SK-N-SH (cell line): ENCODE data around the gene NHERF2. TPM values are rescaled to one million over a fixed set of nuclear protein-coding genes. Genes with fewer than 3 reads are reported as not detected.

Experiments used
- CTCF ChIA-PET: fragments of 300-600, 350-600 bp; formaldehyde crosslinking; extraction: SDS; loops from one replicate; lab custom pipeline; 2021; lab: Yijun Ruan, JAX
- POLR2A ChIA-PET: fragments of 350-600 bp; sonication (Branson Sonifier 250); formaldehyde crosslinking; extraction: SDS; loops from one replicate; lab custom pipeline; 2020; ENCODE audit warnings: antibody characterized with exemption, inconsistent platforms; lab: Yijun Ruan, JAX
- DNase-seq: peaks from one replicate; pipeline ENCODE4 v3.0.0; 2012
- H2AFZ ChIP-seq: fragments of 200-600 bp; sonication (generic); 2 replicates; pipeline ENCODE4 v1.8.1; 2016; ENCODE audit warnings: antibody characterized with exemption, mild to moderate bottlenecking, low read depth
- H3F3A ChIP-seq: fragments of 200-600 bp; sonication (generic); replicated peaks from 2 replicates; pipeline ENCODE3; 2016; ENCODE audit warnings: antibody characterized with exemption, mild to moderate bottlenecking; ENCODE audit not compliant: insufficient read depth
- H3K27ac ChIP-seq, 2 experiments: fragments of 200-500 bp in 1 of 2; fragments of 200-600 bp in 1 of 2; sonication (Bioruptor generic) in 1 of 2; sonication (generic), shearing (Covaris generic) in 1 of 2; 2 replicates each; pipeline versions ENCODE4 v1.5.1 to v1.6.1; 2014 to 2016; ENCODE audit warnings: low read depth in 2 of 2, inconsistent platforms in 1 of 2, low read length in 1 of 2, mild to moderate bottlenecking in 1 of 2, mixed read lengths in 1 of 2
- H3K27me3 ChIP-seq: fragments of 200-600 bp; sonication (generic), shearing (Covaris generic); 2 replicates; pipeline ENCODE4 v1.6.1; 2016; ENCODE audit warnings: mixed run types; ENCODE audit not compliant: insufficient read depth
- H3K36me3 ChIP-seq, 2 experiments: fragments of 200-500 bp in 1 of 2; fragments of 200-600 bp in 1 of 2; sonication (Bioruptor generic) in 1 of 2; sonication (generic) in 1 of 2; replicated peaks in 1 of 2; 2 replicates each; pipeline versions ENCODE3 to v1.5.1; 2014 to 2016; ENCODE audit warnings: low read length in 1 of 2, mild to moderate bottlenecking in 1 of 2; ENCODE audit not compliant: insufficient read depth in 2 of 2, control insufficient read depth in 1 of 2
- H3K4me1 ChIP-seq, 2 experiments: fragments of 200-500 bp in 1 of 2; fragments of 200-600 bp in 1 of 2; sonication (Bioruptor generic) in 1 of 2; sonication (generic), shearing (Covaris generic) in 1 of 2; 2 replicates each; pipeline versions ENCODE4 v1.5.1 to v1.6.1; 2014 to 2016; ENCODE audit warnings: low read depth in 1 of 2, low read length in 1 of 2, mixed run types in 1 of 2; ENCODE audit not compliant: insufficient read depth in 2 of 2, control insufficient read depth in 1 of 2
- H3K4me2 ChIP-seq: fragments of 200-600 bp; sonication (generic), shearing (Covaris generic); 2 replicates; pipeline ENCODE4 v1.6.1; 2017; ENCODE audit warnings: mixed run types
- H3K4me3 ChIP-seq, 2 experiments: fragments of 200-500 bp in 1 of 2; fragments of 200-600 bp in 1 of 2; sonication (Bioruptor generic) in 1 of 2; sonication (generic), shearing (Covaris generic) in 1 of 2; 2 replicates each; pipeline versions ENCODE4 v1.5.1 to v1.8.1; 2014 to 2016; ENCODE audit warnings: low read depth in 2 of 2, inconsistent platforms in 1 of 2, low read length in 1 of 2, mild to moderate bottlenecking in 1 of 2, mixed read lengths in 1 of 2, moderate library complexity in 1 of 2
- H3K79me2 ChIP-seq: fragments of 200-600 bp; sonication (generic); 2 replicates; pipeline ENCODE4 v1.8.1; 2017; ENCODE audit warnings: mild to moderate bottlenecking; ENCODE audit not compliant: insufficient read depth
- H3K9ac ChIP-seq: fragments of 200-600 bp; sonication (generic); 2 replicates; pipeline ENCODE4 v1.6.1; 2017; ENCODE audit warnings: mixed run types
- H3K9me2 ChIP-seq: fragments of 200-600 bp; sonication (generic); 2 replicates; pipeline ENCODE4 v1.6.1; 2017; ENCODE audit warnings: mixed run types
- H3K9me3 ChIP-seq: fragments of 200-600 bp; sonication (generic); 2 replicates; pipeline ENCODE4 v1.6.1; 2017; ENCODE audit warnings: mixed run types, mild to moderate bottlenecking, moderate library complexity
- H4K20me1 ChIP-seq: fragments of 200-600 bp; sonication (generic); 2 replicates; pipeline ENCODE4 v1.6.1; 2017; ENCODE audit warnings: mild to moderate bottlenecking, mixed run types; ENCODE audit not compliant: insufficient read depth
- CHD2 ChIP-seq: fragments of 150-350 bp; IDR thresholded peaks from 2 replicates; pipeline ENCODE4 v1.6.1; 2018; ENCODE audit warnings: low read length; ENCODE audit not compliant: partially characterized antibody
- ELF1 ChIP-seq: IDR thresholded peaks from 2 replicates; pipeline ENCODE4 v1.4.0; 2012
- EP300 ChIP-seq, 2 experiments: IDR thresholded peaks; 2 replicates each; pipeline versions ENCODE4 v1.4.0 to v1.6.1; 2012; ENCODE audit warnings: borderline replicate concordance in 1 of 2, low read depth in 1 of 2, low read length in 1 of 2
- FOXM1 ChIP-seq: IDR thresholded peaks from 2 replicates; pipeline ENCODE4 v1.4.0; 2012; ENCODE audit warnings: low read depth, mild to moderate bottlenecking
- GATA2 ChIP-seq: sonication (generic); formaldehyde crosslinking; IDR thresholded peaks from 2 replicates; pipeline ENCODE4 v1.5.0; 2020; ENCODE audit warnings: mild to moderate bottlenecking, missing genetic modification reagents
- NFIC ChIP-seq: IDR thresholded peaks from 2 replicates; pipeline ENCODE4 v1.4.0; 2012; ENCODE audit warnings: borderline replicate concordance
- NRF1 ChIP-seq: IDR thresholded peaks from 2 replicates; pipeline ENCODE4 v1.6.1; 2012; ENCODE audit warnings: low read depth, mild to moderate bottlenecking, low read length
- RFX5 ChIP-seq: IDR thresholded peaks from 2 replicates; pipeline ENCODE4 v1.6.1; 2012; ENCODE audit warnings: mild to moderate bottlenecking, improper control_type of control experiment, low read length
- RXRA ChIP-seq: IDR thresholded peaks from 2 replicates; pipeline ENCODE4 v1.4.0; 2012; ENCODE audit warnings: low read depth, mild to moderate bottlenecking, borderline replicate concordance
- SIN3A ChIP-seq: IDR thresholded peaks from 2 replicates; pipeline ENCODE4 v1.6.1; 2012; ENCODE audit warnings: low read depth, mild to moderate bottlenecking, low read length, moderate library complexity, borderline replicate concordance
- TAF1 ChIP-seq: IDR thresholded peaks from 2 replicates; pipeline ENCODE4 v1.6.1; 2012; ENCODE audit warnings: low read depth, mild to moderate bottlenecking, low read length, moderate library complexity, borderline replicate concordance
- TEAD4 ChIP-seq: IDR thresholded peaks from 2 replicates; pipeline ENCODE4 v1.4.0; 2012; ENCODE audit warnings: mild to moderate bottlenecking, borderline replicate concordance; ENCODE audit not compliant: insufficient read depth
- YY1 ChIP-seq: IDR thresholded peaks from 2 replicates; pipeline ENCODE4 v1.4.0; 2012; ENCODE audit warnings: low read depth, mild to moderate bottlenecking
- WGBS: methylation state at CpG from one replicate; pipeline ENCODE4 v1.1.6; 2017; ENCODE audit warnings: low lambda C conversion rate; 5-methylcytosine and 5-hydroxymethylcytosine counted together
- polyA plus RNA-seq, 3 experiments: library from polyadenylated mRNA; depleted of rRNA; stranded (reverse); fragments of >200 nt; gene quantifications; 2 replicates each; pipeline ENCODE4 v1.2.3, GENCODE V29; 2012
- TF ChIP-seq, protein P1 (sequence below): IDR thresholded peaks from 2 replicates; pipeline ENCODE4 v1.6.1; 2012; ENCODE audit warnings: mild to moderate bottlenecking, low read depth, low read length, moderate library complexity
- TF ChIP-seq, protein P2 (sequence below): IDR thresholded peaks from 2 replicates; pipeline ENCODE4 v1.4.0; 2012; ENCODE audit warnings: low read depth
- TF ChIP-seq, protein P3 (sequence below): fragments of 200-600 bp; sonication (generic); IDR thresholded peaks from 2 replicates; pipeline ENCODE4 v1.6.1; 2017; ENCODE audit warnings: antibody characterized with exemption, mild to moderate bottlenecking, moderate library complexity
- TF ChIP-seq, protein P4 (sequence below): IDR thresholded peaks from 2 replicates; pipeline ENCODE4 v1.4.0; 2012; ENCODE audit warnings: low read depth, borderline replicate concordance

The NHERF2 gene
- polyA plus RNA-seq, 1 of the 3 experiments (the other 2 are of a cell fraction), result 53.8 TPM

DNA sequence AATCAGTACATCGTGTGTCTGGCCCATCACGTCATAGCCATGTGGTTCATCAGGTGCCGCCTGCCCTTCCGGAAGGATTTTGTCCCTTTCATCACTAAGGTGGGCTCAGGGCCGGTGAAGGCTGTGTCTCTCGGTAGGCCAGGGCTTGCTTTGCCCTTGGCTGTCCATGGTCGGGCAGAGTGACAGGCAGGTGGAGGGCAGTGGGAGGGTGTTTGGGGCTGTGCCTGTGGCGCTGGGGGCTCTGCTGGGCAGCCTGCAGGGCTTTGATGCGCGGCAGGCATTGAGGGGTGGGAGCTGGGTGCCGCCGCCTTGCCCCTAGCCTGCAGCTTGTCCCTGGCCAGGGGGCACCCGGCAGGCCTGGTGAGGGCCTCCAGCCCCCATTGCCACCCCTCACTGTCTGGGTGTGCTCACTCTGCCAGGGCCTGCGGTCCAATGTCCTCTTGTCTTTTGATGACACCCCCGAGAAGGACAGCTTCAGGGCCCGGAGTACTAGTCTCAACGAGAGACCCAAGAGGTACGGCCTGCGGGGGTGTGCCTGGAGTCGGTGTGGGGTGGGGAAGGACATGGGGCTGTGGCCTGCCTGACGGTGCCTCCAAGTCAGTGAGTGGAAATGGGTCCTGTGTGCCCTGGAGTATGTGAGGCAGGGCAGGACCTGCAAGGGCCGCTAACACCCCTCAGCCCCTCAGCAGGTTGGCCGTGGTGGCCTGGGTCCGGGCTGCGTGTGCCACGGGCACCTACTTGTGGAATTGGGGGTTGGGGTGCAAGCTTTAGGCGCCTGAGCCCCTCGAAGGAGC lies 49.6 kb downstream of the NHERF2 start:
- Histone ChIP-seq H3K27me3 (no peaks in the 10 kb centered on the region), H3K79me2 (no peaks in the 10 kb centered on the region), H3F3A (no peaks in the 10 kb centered on the region), H3K36me3 (peaks cover 5 to 82% of the 10 kb centered on the region in 2 experiments), H2AFZ (no peak overlapping the region), H3K27ac (no peak overlapping the region), H3K9me2 (no peaks in the 10 kb centered on the region), H4K20me1 (no peaks in the 10 kb centered on the region), H3K9me3 (no peaks in the 10 kb centered on the region), H3K4me3 (no peak overlapping the region), H3K9ac (no peak overlapping the region), H3K4me2 (no peak overlapping the region), H3K4me1 (no peaks in the 10 kb centered on the region)
- ChIA-PET CTCF (interaction anchor here (0.7 to 1.8 kb wide), 3 partner anchors 12 to 64 kb away, joined by 3 to 7 read pairs (median 3); no protein-coding TSS in a partner anchor), POLR2A (no interaction called here)
- 94% methylated on average over 9 of the region's 28 CpGs for WGBS
- no peak for DNase-seq
- TF ChIP-seq, protein P1, sequence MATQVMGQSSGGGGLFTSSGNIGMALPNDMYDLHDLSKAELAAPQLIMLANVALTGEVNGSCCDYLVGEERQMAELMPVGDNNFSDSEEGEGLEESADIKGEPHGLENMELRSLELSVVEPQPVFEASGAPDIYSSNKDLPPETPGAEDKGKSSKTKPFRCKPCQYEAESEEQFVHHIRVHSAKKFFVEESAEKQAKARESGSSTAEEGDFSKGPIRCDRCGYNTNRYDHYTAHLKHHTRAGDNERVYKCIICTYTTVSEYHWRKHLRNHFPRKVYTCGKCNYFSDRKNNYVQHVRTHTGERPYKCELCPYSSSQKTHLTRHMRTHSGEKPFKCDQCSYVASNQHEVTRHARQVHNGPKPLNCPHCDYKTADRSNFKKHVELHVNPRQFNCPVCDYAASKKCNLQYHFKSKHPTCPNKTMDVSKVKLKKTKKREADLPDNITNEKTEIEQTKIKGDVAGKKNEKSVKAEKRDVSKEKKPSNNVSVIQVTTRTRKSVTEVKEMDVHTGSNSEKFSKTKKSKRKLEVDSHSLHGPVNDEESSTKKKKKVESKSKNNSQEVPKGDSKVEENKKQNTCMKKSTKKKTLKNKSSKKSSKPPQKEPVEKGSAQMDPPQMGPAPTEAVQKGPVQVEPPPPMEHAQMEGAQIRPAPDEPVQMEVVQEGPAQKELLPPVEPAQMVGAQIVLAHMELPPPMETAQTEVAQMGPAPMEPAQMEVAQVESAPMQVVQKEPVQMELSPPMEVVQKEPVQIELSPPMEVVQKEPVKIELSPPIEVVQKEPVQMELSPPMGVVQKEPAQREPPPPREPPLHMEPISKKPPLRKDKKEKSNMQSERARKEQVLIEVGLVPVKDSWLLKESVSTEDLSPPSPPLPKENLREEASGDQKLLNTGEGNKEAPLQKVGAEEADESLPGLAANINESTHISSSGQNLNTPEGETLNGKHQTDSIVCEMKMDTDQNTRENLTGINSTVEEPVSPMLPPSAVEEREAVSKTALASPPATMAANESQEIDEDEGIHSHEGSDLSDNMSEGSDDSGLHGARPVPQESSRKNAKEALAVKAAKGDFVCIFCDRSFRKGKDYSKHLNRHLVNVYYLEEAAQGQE, result no peak
- TF ChIP-seq, protein P2, sequence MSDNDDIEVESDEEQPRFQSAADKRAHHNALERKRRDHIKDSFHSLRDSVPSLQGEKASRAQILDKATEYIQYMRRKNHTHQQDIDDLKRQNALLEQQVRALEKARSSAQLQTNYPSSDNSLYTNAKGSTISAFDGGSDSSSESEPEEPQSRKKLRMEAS, result no peak
- TF ChIP-seq CHD2 (no peak), SIN3A (no peak), RXRA (no peak), NFIC (no peak), FOXM1 (no peak), NRF1 (no peak), EP300 (IDR thresholded peaks at IDR 0.05; ENCODE audit: borderline replicate concordance in 1 of 2, low read depth in 1 of 2, low read length in 1 of 2) (no peak), TEAD4 (no peak), ELF1 (no peak), RFX5 (no peak), YY1 (no peak), TAF1 (no peak), GATA2 (no peak)
- TF ChIP-seq, protein P3, sequence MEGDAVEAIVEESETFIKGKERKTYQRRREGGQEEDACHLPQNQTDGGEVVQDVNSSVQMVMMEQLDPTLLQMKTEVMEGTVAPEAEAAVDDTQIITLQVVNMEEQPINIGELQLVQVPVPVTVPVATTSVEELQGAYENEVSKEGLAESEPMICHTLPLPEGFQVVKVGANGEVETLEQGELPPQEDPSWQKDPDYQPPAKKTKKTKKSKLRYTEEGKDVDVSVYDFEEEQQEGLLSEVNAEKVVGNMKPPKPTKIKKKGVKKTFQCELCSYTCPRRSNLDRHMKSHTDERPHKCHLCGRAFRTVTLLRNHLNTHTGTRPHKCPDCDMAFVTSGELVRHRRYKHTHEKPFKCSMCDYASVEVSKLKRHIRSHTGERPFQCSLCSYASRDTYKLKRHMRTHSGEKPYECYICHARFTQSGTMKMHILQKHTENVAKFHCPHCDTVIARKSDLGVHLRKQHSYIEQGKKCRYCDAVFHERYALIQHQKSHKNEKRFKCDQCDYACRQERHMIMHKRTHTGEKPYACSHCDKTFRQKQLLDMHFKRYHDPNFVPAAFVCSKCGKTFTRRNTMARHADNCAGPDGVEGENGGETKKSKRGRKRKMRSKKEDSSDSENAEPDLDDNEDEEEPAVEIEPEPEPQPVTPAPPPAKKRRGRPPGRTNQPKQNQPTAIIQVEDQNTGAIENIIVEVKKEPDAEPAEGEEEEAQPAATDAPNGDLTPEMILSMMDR, result no peak
- TF ChIP-seq, protein P4, sequence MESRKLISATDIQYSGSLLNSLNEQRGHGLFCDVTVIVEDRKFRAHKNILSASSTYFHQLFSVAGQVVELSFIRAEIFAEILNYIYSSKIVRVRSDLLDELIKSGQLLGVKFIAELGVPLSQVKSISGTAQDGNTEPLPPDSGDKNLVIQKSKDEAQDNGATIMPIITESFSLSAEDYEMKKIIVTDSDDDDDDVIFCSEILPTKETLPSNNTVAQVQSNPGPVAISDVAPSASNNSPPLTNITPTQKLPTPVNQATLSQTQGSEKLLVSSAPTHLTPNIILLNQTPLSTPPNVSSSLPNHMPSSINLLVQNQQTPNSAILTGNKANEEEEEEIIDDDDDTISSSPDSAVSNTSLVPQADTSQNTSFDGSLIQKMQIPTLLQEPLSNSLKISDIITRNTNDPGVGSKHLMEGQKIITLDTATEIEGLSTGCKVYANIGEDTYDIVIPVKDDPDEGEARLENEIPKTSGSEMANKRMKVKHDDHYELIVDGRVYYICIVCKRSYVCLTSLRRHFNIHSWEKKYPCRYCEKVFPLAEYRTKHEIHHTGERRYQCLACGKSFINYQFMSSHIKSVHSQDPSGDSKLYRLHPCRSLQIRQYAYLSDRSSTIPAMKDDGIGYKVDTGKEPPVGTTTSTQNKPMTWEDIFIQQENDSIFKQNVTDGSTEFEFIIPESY, result no peak
